NCI-H128 (cell line): ENCODE results near the gene TCEA3.
A peak's percentile ranks its signal among the peaks of the same experiment; 100 is the strongest.

Source experiments
- DNase-seq: peaks from one replicate; lab custom pipeline; 2025; ENCODE audit not compliant: unreplicated experiment; lab: John Stamatoyannopoulos, UW

TCEA3 gene

GRCh38 chr1:23422241-23422877 is 2.2 kb downstream of the TCEA3 start:
- DNase-seq: no peak

- DNase-seq: no peak
Measured at GRCh38 chr1:23421753-23422240, 2.8 kb downstream of the TCEA3 start.

- no peak for DNase-seq
Measured at GRCh38 chr1:23421343-23421742, 3.2 kb downstream of the TCEA3 start.

GRCh38 chr1:23420778-23421177 is 3.8 kb downstream of the TCEA3 start:
- DNase-seq: no peak

GRCh38 chr1:23419180-23419579 is 5.4 kb downstream of the TCEA3 start:
- no peak for DNase-seq

GRCh38 chr1:23417570-23417969 is 7.0 kb downstream of the TCEA3 start:
- DNase-seq: peak; percentile 5

GRCh38 chr1:23416964-23417363 is 7.6 kb downstream of the TCEA3 start:
- DNase-seq: no peak

GRCh38 chr1:23408797-23409290 is 15.7 kb downstream of the TCEA3 start:
- DNase-seq: no peak

GRCh38 chr1:23407016-23407630 is 17.4 kb downstream of the TCEA3 start:
- no peak for DNase-seq

GRCh38 chr1:23405946-23406345 is 18.6 kb downstream of the TCEA3 start:
- DNase-seq: no peak

- peak; percentile 97 for DNase-seq
Measured at GRCh38 chr1:23403735-23404486, 20.6 kb downstream of the TCEA3 start.

GRCh38 chr1:23403355-23403734 is 21.2 kb downstream of the TCEA3 start:
- no peak for DNase-seq

GRCh38 chr1:23403038-23403336 is 21.6 kb downstream of the TCEA3 start:
- DNase-seq: no peak

- DNase-seq: no peak
Measured at GRCh38 chr1:23402286-23403037, 22.1 kb downstream of the TCEA3 start.

- no peak for DNase-seq
Measured at GRCh38 chr1:23401313-23401712, 23.2 kb downstream of the TCEA3 start.

- no peak for DNase-seq
Measured at GRCh38 chr1:23400324-23401114, 24.0 kb downstream of the TCEA3 start.

GRCh38 chr1:23399229-23399628 is 25.3 kb downstream of the TCEA3 start:
- no peak for DNase-seq

- DNase-seq: no peak
Measured at GRCh38 chr1:23397908-23398307, 26.6 kb downstream of the TCEA3 start.

GRCh38 chr1:23396380-23396779 is 28.2 kb downstream of the TCEA3 start:
- no peak for DNase-seq

- no peak for DNase-seq
Measured at GRCh38 chr1:23395849-23396248, 28.7 kb downstream of the TCEA3 start.
